GM19025 (cell line): ENCODE data around the gene PLPP6.
"Not testable (repeated sequence)": the region's sequence is repeated elsewhere in the genome, so short reads cannot be mapped to it uniquely, and the experiment has no call there.

ENCODE experiments used
- ATAC-seq: cut with Tn5 transposase; IDR thresholded peaks from one replicate; pipeline ENCODE4 v1.9.1; 2021; ENCODE audit warnings: mild to moderate bottlenecking, low read depth, moderate library complexity; ENCODE audit not compliant: unreplicated experiment

The PLPP6 gene

DNA sequence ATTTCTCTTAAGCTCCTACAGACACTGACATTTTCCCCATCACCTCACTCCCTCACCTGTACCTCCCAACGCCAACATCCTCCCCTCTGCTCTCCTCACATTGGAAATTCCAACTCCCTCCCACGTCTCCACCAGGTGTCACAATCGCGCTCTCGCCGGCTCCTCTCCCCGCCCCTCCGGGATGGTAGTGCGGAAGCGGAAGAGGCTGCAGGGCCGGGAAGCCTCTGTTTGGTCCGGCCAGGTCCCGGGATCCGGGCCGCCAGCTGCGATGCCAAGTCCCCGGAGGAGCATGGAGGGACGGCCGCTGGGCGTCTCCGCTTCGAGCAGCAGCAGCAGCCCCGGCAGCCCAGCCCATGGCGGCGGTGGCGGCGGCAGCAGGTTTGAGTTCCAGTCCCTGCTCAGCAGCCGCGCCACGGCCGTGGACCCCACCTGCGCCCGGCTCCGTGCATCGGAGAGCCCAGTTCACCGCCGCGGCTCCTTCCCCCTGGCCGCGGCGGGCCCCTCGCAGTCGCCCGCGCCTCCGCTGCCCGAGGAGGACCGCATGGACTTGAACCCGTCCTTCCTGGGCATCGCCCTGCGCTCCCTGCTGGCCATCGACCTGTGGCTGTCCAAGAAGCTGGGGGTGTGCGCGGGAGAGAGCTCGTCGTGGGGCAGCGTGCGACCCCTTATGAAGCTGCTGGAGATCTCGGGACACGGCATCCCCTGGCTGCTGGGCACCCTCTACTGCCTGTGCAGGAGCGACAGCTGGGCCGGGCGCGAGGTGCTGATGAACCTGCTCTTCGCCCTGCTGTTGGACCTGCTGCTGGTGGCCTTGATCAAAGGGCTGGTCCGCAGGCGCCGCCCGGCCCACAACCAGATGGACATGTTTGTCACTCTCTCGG, at the start of gene PLPP6:
Gene PLPP6 (plus strand): TSS at position 187 of the 881 bp plus-strand sequence. CDS start 82 bp downstream, at position 269.
- ATAC-seq, result peak; percentile 89

DNA sequence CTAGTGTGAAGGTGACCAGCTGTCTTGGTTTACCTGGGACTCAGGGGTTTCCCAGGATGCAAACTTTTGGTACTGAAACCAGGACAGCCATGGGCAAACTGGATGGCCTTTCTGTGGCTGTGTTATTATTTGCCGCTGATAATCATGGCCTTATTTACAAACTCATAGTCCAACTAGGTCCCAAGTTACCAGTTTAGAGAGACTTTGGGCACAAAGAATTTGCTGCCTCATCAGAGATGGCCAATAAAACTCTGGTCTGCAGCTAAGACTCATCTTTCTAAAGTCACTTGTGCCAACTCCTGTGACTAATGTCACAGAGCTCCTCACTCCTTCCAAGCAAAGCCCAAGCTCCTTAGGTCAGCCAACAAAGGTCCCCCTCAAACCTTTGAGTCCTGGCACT, 47.5 kb upstream of the PLPP6 start:
- ATAC-seq, result no peak

DNA sequence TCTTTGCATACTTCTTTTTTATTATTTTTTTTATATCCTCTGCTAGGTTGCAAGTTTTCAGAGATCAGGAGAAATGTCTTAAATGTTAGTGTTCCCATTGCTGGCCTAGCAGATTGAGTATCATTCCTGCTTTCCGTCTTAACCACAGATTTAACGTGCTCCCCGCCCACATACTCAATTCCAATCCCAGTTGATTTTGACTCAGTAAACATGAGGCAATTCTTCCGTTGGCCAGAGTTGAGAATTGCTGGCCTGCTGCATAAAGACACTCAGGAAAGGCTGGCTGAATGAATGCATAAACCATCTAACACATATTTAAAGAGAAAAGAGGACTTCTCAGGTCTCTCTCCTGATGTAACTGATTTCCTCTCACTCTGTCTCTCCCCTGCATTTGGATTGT, 46.8 kb upstream of the PLPP6 start:
- no peak for ATAC-seq

DNA sequence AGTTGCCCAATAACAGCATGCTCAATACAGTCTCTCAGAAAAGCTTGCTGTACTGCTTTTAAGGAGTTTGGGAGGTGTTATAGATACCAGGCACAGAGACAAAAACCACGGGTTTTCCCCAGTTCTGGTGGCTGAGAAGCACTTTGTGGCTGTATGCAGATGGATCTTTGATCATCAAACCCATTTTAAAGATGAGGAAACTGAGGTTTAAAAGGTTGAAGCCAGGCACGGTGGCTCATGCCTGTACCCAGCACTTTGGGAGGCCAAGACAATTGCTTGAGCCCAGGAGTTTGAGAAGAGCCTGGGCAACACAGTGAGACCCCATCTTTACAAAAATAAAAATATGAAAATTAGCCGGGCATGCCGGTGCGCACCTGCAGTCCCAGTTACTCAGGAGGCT, 46.3 kb upstream of the PLPP6 start:
- ATAC-seq, result no peak

DNA sequence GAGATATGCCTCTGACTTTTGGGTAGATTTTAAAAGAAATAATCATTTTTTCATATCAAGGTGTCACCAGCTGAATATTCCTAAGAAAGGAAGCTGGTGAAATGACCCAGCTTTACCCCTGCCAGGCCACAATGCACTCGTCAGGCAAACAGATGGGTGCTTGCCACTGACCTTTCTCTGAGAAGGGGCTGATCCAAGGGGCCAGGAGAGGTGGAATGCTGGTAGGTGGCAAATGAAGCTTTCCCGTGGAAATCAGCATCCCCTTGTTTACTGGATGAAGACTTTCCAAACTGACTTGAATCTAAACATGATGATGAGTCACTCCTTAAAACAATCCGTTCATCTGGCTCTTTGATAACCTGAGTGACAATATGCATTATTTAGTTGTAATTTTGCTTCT, 44.3 kb upstream of the PLPP6 start:
- no peak for ATAC-seq

DNA sequence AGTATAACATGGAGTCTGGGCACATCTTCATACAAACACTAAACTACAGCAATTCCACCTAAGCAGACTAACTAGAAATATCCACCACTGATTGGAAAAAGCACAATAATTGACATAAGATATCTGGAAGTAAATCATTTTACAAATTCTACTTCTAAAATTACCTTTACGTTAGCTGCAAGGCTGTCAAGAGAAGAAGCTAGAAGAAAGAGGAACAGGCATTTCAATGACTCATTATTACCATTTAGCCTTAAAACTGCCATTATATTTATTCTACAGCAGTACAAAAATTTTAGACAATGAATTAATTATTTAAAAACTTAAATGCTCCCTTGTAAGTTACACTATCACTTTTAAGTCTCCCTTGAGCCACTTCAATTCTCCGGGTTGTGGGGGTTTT, 43.4 kb upstream of the PLPP6 start:
- no peak for ATAC-seq

DNA sequence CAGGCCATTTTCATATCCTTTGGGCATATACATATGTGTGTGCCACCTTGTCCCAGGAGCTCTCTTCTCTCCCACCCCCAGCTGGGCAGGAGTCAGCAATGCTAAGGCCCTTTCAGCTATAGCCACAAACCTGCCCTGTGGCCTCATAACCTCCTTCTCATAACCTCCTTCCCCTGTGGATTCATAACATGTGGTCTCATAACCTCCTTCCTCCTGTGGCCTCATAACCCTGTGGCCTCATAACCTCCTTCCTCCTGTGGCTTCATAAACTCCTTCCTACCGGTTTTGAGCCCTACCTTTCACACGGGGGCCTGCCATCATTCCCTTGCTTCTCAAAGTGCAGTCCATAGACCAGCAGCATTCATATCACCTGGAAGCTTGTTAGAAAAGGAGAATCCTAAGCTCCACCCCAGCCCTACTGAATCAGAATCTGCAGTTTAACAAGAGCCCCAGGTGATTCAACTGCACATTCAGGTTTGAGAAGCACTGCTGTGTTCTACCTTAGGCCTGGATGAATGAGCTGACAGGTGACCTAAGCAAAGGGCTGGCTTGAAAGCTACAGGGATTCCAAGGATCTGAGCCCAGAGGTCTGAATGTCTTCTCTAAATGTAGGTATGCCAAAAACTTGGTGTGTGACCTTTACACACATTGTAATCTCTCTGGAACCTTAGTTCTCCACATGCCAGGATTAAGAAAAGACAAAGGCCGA, 41.9 kb upstream of the PLPP6 start:
- ATAC-seq, result no peak

DNA sequence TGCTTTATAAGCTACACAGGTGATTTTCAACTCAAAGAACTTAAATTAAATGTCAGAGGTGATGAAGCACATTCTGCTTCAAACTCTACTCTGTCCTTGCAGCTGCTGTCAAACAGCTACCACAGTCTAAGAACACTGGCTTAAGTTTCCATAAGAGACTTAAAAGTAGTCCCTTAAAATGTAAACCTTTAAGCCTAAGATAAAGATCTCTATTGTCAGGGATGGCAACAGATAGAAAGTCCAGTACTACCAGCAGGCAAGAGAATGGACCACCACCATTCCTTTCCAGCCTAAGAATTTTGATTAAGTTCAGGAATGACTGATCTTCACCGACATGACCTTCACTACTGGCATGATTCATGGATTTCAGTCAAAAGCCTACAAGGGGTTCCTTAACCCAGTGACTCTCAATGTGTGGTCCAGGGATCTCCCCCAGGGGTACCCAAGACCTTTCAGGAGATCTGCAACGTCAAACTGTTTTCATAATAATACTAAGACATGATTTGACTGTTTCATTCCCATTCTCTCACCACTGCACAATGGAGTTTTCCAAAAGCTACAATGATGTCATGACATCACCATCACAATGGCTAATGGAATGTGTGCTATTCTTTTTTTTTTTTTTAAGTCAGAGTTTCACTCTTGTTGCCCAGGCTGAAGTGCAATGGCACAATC, 41.1 kb upstream of the PLPP6 start:
- ATAC-seq, result no peak

DNA sequence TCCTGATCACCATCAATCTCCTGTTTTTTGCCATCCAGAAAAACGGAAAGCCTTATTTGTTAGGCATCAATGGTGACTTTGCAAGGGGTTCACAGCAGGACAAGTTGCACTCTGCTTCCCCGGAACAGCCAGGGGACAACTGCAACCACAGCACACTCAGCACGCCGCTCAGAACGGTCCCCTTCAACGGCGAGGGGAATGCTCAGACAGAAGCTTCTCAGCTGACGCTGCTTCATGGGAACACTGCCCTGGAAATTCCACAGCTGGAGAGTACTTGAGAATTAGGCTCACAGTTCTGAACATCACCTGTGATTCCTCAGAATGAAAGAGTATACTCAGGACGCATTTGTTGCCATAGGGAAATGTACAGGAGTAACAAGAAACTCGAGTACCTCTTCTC, 40.1 kb upstream of the PLPP6 start:
- ATAC-seq, result no peak

DNA sequence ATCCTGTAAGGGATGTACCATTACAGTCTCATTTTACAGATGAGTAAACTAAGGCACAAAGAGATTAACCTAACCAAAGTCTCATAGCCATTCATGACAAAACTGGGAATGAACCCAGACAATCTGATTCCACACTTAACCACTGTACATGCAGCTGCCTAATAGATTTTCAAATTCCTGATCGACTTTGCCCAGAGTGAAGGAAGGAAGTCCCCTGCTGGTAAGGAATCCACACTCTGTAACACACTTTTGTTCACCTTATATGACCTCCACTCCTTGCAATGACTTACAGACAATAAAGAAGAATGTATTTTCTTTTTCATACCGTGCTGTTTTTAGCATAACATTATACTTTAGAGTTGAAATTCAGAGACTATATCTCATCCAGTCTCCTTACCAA, 31.3 kb upstream of the PLPP6 start:
- ATAC-seq, result no peak

DNA sequence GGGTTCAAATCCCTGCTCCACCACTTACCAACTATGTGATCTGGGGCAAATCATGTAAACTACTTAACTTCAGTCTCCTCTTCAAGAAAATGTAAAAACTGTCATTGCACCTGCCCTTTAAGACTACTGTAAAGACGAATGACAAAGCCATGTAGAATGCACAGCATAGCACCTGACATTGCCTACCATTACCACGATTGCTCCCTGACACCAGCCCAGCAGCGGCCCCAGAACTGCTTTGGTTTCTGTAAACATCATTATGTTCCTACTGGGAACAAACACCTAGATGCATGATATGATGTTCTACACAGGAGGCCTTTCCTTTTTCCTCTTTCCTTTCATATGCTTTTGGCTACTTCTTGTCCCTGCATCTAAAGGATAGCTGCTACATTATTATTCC, 23.1 kb upstream of the PLPP6 start:
- no peak for ATAC-seq

DNA sequence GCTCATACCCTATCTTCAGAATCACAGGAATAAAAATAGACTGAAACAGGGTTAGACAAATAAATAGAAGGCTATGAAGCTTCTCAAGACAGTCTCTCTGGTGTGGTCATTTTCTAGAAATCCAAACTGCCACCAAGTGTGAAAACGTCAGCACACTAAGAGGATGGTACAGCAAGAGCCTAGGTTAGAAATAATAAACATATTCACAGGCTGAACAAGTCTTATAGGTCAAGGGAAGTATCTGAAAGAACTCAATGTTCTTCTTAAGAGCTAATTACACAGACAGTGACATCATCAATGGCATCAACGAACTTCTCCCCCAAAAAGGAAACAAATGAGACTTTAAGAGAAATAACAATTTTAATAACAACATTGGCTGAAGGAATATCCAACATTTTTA, 22.7 kb upstream of the PLPP6 start:
- ATAC-seq, result no peak

DNA sequence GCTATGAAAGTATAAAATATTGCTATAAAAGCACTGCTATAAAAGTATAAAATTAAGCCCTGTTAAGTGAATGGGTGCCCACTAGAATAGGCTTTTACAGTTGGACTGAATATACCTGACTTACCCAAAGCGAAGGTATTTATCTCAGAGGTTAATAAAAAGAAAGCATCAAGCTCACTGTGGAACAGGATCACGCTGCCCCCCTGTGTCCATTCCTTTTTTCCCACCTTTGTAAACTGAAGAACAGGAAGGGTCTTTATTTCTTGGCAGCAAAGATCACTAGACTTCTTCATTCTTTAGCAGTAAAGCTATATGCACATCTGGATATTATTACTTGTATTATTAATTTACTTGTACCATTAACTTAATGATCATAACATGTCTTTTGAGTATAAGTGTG, 22.1 kb upstream of the PLPP6 start:
- no peak for ATAC-seq

DNA sequence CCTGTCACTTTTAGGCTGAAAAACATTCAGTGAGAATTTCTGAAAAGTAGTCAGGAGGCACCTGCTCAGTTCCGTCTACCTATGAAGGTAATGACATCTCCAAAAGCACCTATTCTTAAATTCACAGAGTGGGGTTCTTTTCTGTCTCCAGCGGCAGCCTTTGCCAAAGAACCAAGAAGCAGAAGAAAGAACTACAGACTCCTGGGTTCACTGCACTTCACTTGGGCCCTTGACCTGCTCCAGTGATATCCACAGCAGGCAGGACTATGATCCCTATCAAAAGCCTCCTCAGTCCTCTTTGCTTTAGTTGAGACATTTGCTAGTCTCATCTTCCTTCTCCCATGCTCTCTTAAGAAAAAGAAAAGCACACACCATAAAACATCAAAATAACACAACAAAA, 19.7 kb upstream of the PLPP6 start:
- ATAC-seq, result no peak

DNA sequence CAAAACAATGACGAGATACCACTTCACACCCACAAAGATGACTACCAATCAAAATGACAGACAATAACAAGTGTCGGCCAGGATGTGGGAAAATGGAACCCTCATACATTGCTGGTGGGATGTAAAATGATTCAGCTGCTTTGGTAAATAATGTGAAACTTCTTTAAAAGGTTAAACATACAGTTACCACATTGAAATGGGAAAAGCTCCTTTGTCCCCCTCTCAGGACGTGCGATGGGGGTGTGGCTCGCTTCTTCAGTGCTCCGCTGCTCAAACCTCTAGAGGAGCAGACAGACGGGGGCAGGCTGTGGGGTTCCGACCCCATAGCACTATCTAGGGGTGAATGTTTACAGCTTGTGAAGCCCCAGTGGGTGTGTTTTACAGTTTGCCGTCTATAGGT, 8.0 kb upstream of the PLPP6 start:
- no peak for ATAC-seq

DNA sequence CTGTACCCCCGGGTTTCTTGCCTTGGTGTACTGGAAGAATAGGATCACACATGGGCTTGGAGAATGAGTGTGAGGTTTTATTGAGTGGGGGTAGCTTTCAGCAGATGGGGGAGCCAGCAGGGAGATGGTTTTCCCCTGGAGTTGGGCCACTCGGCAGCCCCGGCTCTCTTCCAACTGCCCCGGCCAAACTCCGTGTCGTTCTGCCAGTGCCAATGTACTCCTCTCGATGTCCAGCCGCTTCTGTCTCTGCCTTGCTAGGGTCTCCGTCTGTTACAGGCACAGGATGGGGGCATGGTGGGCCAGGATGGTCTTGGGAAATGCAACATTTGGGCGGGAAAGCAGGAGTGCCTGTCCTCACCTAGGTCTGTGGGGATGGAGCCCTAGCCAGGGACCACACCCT, 7.6 kb upstream of the PLPP6 start:
- ATAC-seq, result no peak

DNA sequence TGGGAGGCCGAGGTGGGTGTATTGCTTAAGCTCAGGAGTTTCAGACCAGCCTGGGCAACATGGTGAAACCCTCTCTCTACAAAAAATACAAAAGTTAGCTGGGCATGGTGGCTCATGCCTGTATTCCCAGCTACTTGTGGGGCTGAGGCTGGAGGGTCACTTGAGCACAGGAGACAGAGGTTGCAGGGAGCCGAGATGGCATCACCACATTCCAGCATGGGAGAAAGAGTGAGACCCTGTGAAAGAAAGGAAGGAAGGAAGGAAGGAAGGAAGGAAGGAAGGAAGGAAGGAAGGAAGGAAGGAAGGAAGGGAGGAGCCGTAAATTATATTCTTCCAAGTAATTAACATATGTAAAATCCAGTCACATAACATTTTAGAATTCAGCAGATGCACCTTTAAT, 5.9 kb upstream of the PLPP6 start:
- ATAC-seq, result not testable (repeated sequence)

DNA sequence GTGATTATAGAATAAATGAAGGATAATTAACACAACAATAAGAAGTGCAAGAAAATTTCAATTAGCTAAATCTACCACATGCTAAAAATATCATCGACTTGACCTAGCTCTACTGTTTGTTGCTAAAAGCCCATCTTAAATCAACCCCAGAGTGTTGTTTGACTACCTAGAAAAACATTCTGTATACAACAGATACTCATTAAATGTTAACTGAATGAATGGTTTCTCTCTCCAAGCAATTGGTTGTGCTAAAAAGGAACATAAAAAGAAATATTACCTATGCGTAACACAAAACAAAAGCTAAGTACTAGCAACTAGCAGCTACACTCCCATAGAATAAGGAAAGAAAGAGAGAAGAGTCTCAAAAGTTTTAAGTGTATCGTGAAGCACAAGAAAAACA, 5.5 kb upstream of the PLPP6 start:
- no peak for ATAC-seq

DNA sequence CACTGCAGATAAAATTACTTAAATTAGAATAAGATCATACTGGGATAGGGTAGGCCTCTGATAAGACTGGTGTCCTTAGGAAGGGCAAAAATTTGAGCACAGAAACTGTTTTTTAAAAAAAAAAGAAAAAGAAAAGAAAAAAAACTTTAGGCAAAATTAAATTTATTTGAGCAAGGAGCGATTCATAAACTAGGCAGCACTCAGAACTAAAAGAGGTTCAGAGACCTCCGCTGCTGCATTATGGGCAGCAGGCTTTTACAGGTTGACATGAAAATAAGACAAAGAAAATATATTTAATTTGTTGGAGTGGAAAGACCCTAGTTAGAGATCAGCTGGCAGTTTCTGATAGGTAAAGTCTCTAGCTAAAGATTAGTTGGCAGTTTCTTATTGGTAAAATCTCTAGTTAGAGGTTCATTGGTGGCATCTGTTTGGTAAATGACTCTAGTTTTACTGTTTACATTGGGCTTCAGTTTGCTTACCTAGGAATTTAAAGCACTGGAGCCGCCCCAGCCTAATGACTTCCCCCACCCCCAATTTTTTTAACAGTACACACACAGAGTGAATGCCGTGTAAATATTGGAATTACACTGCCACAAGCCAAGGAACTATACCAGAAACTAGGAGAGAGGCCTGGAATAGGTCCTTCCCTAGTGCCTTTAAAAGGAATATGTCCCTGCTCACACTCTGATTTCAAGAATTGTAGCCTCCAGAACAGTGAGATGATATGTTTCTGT, 4.5 kb upstream of the PLPP6 start:
- ATAC-seq, result no peak

DNA sequence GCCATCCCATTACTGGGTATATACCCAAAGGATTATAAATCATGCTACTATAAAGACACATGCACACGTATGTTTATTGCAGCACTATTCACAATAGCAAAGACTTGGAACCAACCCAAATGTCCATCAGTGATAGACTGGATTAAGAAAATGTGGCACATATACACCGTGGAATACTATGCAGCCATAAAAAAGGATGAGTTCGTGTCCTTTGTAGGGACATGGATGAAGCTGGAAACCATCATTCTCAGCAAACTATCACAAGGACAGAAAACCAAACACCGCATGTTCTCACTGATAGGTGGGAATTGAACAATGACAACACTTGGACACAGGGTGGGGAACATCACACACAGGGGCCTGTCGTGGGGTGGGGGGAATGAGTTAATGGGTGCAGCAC, 1.4 kb upstream of the PLPP6 start:
- not testable (repeated sequence) for ATAC-seq

DNA sequence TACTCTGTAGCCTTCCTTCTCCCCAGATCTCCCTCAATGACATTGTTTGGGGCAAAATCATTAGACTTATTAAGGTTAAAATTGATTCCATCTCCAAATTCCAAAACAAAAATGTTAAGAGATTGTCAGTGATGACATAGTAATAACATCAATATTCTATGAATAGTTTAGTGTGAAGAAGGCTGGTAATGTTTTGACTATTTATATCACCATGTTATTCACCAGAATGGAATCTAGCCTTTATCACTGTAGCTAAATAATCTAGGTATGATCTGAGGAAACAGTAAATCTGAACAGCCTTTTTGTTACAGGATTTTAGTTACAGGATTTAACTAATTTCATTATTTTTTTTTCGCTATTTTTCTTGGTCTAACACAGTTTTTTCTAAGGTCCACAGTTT, 929 bp upstream of the PLPP6 start:
- ATAC-seq, result no peak
